Keratinocyte (primary cell): ENCODE results near the gene NPAS3. TPM values are rescaled to one million over a fixed set of nuclear protein-coding genes. Genes with fewer than 3 reads are reported as not detected.

Source experiments
- DNase-seq: peaks from one replicate; pipeline ENCODE4 v3.0.0-alpha.2; 2011; ENCODE audit warnings: low read depth, missing footprints, low spot score
- FAIRE-seq: peaks from 2 replicates; lab custom pipeline; 2011; peaks lifted over from hg19 to GRCh38; lab: Jason Lieb, UNC
- H2AFZ ChIP-seq: 2 replicates; pipeline ENCODE4 v1.6.0; 2012; ENCODE audit warnings: low read length, control low read depth, inconsistent platforms; ENCODE audit not compliant: control insufficient read depth
- H3K27ac ChIP-seq: 2 replicates; pipeline ENCODE4 v1.5.1; 2011; ENCODE audit warnings: low read length; ENCODE audit not compliant: control insufficient read depth, insufficient read depth
- H3K27me3 ChIP-seq: 3 replicates; pipeline ENCODE4 v1.6.0; 2011; ENCODE audit warnings: low read length; ENCODE audit not compliant: control insufficient read depth, insufficient read depth; ENCODE audit errors: extremely low read depth
- H3K36me3 ChIP-seq, 2 experiments: 2 replicates in 1 of 2; 3 replicates in 1 of 2; pipeline ENCODE4 v1.5.1; 2011; ENCODE audit warnings: low read length in 2 of 2, mild to moderate bottlenecking in 1 of 2; ENCODE audit not compliant: control insufficient read depth in 2 of 2, insufficient read depth in 2 of 2; ENCODE audit errors: extremely low read depth in 1 of 2
- H3K4me1 ChIP-seq: 3 replicates; pipeline ENCODE4 v1.5.1; 2011; ENCODE audit warnings: low read length; ENCODE audit not compliant: control insufficient read depth, insufficient read depth; ENCODE audit errors: extremely low read depth
- H3K4me2 ChIP-seq: 3 replicates; pipeline ENCODE4 v1.6.0; 2011; ENCODE audit warnings: low read depth, low read length; ENCODE audit not compliant: control insufficient read depth, insufficient read depth; ENCODE audit errors: extremely low read depth
- H3K4me3 ChIP-seq, 3 experiments: fragments of 200-600 bp in 1 of 3; sonication (generic) in 1 of 3; 2 replicates in 2 of 3; 3 replicates in 1 of 3; pipeline ENCODE4 v1.5.1; 2011 to 2016; ENCODE audit warnings: low read length in 3 of 3, mild to moderate bottlenecking in 3 of 3, control low read depth in 2 of 3, inconsistent platforms in 1 of 3, low read depth in 1 of 3, mixed read lengths in 1 of 3, mixed run types in 1 of 3, moderate library complexity in 1 of 3; ENCODE audit not compliant: control insufficient read depth in 2 of 3, insufficient read depth in 2 of 3; ENCODE audit errors: extremely low read depth in 1 of 3
- H3K79me2 ChIP-seq: 2 replicates; pipeline ENCODE4 v1.6.0; 2012; ENCODE audit warnings: low read length; ENCODE audit not compliant: control insufficient read depth, insufficient read depth
- H3K9ac ChIP-seq: 3 replicates; pipeline ENCODE4 v1.6.0; 2011; ENCODE audit warnings: low read length; ENCODE audit not compliant: control insufficient read depth, insufficient read depth; ENCODE audit errors: extremely low read depth
- H3K9me1 ChIP-seq: 3 replicates; pipeline ENCODE4 v1.6.0; 2011; ENCODE audit warnings: low read length; ENCODE audit not compliant: control insufficient read depth, insufficient read depth; ENCODE audit errors: extremely low read depth
- H3K9me3 ChIP-seq: 2 replicates; pipeline ENCODE4 v1.5.1; 2012; ENCODE audit warnings: low read depth, low read length; ENCODE audit not compliant: control insufficient read depth
- H4K20me1 ChIP-seq: 3 replicates; pipeline ENCODE4 v1.6.0; 2011; ENCODE audit warnings: low read length; ENCODE audit not compliant: control insufficient read depth, insufficient read depth; ENCODE audit errors: extremely low read depth
- CTCF ChIP-seq, 3 experiments: IDR thresholded peaks in 1 of 3; conservative IDR thresholded peaks in 1 of 3; optimal IDR thresholded peaks in 1 of 3; 2 replicates in 2 of 3; 3 replicates in 1 of 3; pipeline versions ENCODE3 to v1.5.1; 2011; ENCODE audit warnings: low read length in 3 of 3, mild to moderate bottlenecking in 3 of 3, moderate library complexity in 2 of 3, control low read depth in 1 of 3, inconsistent platforms in 1 of 3; ENCODE audit not compliant: insufficient read depth in 2 of 3; ENCODE audit errors: extremely low read depth in 1 of 3
- EZH2 ChIP-seq: IDR thresholded peaks from one replicate; pipeline ENCODE4 v1.6.1; 2012; ENCODE audit warnings: inconsistent platforms, mild to moderate bottlenecking, low read length, moderate library complexity
- dilution Hi-C: fragments of 300-500 bp; cut with MboI; formaldehyde crosslinking; loops from one replicate; pipeline ENCODE4 v1.7.0; 2020; ENCODE audit warnings: low sequenced_read_pairs; ENCODE audit not compliant: extremely low pct_ligation_motif_present
- polyA plus RNA-seq, 5 experiments: library from polyadenylated mRNA; depleted of rRNA in 3 of 5; stranded (reverse) in 3 of 5; stranded (forward) in 1 of 5; unstranded in 1 of 5; fragments of >200 nt; gene quantifications; 1 replicate in 1 of 5; 2 replicates in 3 of 5; 3 replicates in 1 of 5; pipeline versions ENCODE4 v1.2.1 to v1.2.3, GENCODE V29; 2011 to 2012; ENCODE audit warnings: missing spikeins in 2 of 5, low read depth in 1 of 5, low replicate concordance in 1 of 5

The NPAS3 gene
- polyA plus RNA-seq, 1 donor (not counting 4 experiments of a cell fraction or from before 2014, with no cell fraction given) = 0.07 TPM

GRCh38 chr14:33068040-33068439 lies 129.4 kb downstream of the NPAS3 start:
- FAIRE-seq = no peak
- H4K20me1 ChIP-seq = no peaks in the 10 kb centered on the region
- H3K4me1 ChIP-seq = no peaks in the 10 kb centered on the region
- H3K27ac ChIP-seq = no peak overlapping the region
- H3K4me3 ChIP-seq = no peak overlapping the region
- H3K9ac ChIP-seq = no peak overlapping the region
- dilution Hi-C loops = no loop called here
- no peak overlapping the region for H2AFZ ChIP-seq
- TF ChIP-seq EZH2 (no peak), CTCF (optimal IDR thresholded peaks at IDR 0.05 in 1 of 3, IDR thresholded peaks at IDR 0.05 in 1 of 3, conservative IDR thresholded peaks at IDR 0.05 in 1 of 3; ENCODE audit: extremely low read depth in 1 of 3, insufficient read depth in 2 of 3, low read length in 3 of 3) (no peak)
- DNase-seq = no peak
- no peaks in the 10 kb centered on the region for H3K79me2 ChIP-seq
- H3K36me3 ChIP-seq = no peaks in the 10 kb centered on the region
- H3K9me1 ChIP-seq = no peaks in the 10 kb centered on the region
- no peak overlapping the region for H3K4me2 ChIP-seq
- peaks cover 3% of the 10 kb centered on the region for H3K27me3 ChIP-seq
- H3K9me3 ChIP-seq = no peaks in the 10 kb centered on the region

- no peak overlapping the region for H3K27ac ChIP-seq
- H2AFZ ChIP-seq = no peak overlapping the region
- no peaks in the 10 kb centered on the region for H4K20me1 ChIP-seq
- H3K9me1 ChIP-seq = no peaks in the 10 kb centered on the region
- H3K4me1 ChIP-seq = no peaks in the 10 kb centered on the region
- FAIRE-seq (no peak), DNase-seq (no peak)
- H3K36me3 ChIP-seq = no peaks in the 10 kb centered on the region
- no peaks in the 10 kb centered on the region for H3K79me2 ChIP-seq
- H3K4me3 ChIP-seq = no peak overlapping the region
- dilution Hi-C loops = no loop called here
- TF ChIP-seq EZH2 (no peak), CTCF (optimal IDR thresholded peaks at IDR 0.05 in 1 of 3, IDR thresholded peaks at IDR 0.05 in 1 of 3, conservative IDR thresholded peaks at IDR 0.05 in 1 of 3; ENCODE audit: extremely low read depth in 1 of 3, insufficient read depth in 2 of 3, low read length in 3 of 3) (no peak)
- no peak overlapping the region for H3K4me2 ChIP-seq
- H3K9ac ChIP-seq = no peak overlapping the region
- H3K27me3 ChIP-seq = peaks cover 3% of the 10 kb centered on the region
- H3K9me3 ChIP-seq = no peaks in the 10 kb centered on the region
These were observed 129.9 kb downstream of the NPAS3 start for GRCh38 chr14:33068626-33069025.
